Activated CD8-positive, alpha-beta memory T cell treated with anti-CD3 and anti-CD28 coated beads for 24 hours (primary cell): Measurements from ENCODE around the gene ATP1A4.
"Not testable (repeated sequence)": the region's sequence is repeated elsewhere in the genome, so short reads cannot be mapped to it uniquely, and the experiment has no call there.

Experiments
- DNase-seq: peaks from one replicate; pipeline ENCODE4 v3.0.0-alpha.2; 2020

Gene ATP1A4

DNA sequence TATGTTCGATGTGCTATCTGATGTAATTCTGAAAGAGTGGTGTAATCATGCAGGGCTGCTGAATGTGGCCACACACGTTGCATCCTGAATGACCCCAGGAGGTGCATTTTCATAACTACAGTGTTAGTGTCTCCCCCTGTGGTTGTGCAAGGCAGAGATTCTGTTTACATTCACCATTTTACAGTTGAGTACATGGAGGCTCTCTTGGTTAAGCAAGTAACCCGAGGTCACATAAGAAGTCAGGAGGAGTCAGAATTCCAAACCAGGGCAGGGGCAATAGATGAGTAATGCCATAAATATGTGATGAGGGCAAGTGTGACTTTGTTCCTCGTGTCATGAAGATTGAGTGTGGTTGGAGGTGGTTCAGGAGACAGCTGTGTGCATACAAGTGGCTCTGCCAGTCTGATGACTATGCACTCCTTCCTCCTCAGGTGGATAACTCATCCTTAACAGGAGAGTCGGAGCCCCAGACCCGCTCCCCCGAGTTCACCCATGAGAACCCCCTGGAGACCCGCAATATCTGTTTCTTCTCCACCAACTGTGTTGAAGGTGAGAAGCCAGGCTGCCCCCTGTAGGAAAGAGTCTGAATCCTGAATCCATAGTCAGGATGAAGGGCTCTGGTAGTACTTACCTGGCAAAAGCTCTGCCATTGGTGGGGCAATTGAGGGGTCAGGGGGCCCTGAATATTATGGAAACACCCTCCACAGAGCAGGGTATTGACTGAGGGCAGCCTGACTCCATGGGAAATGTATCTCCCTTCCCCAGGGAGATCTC lies 26.5 kb upstream of the ATP1A4 start:
- DNase-seq: no peak

DNA sequence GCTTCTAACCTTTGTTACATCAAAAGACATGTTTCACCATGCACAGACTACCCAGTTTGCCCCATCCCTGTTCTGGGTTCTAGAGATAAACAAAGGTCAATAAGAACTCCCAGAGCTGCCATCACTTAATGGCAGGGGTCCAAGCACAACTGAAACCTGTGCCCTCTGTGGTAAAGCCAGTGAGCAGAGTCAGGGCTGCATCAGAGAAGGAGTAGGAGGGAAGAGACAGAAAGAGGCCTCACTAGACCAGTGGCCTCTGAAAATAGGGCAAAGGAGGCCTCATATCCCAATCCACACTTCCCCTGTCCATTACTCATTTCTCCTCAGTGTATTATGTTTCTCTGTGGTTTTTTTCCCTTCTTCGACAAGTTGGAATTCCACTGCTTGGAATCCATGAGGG lies 25.7 kb upstream of the ATP1A4 start:
- DNase-seq: no peak

DNA sequence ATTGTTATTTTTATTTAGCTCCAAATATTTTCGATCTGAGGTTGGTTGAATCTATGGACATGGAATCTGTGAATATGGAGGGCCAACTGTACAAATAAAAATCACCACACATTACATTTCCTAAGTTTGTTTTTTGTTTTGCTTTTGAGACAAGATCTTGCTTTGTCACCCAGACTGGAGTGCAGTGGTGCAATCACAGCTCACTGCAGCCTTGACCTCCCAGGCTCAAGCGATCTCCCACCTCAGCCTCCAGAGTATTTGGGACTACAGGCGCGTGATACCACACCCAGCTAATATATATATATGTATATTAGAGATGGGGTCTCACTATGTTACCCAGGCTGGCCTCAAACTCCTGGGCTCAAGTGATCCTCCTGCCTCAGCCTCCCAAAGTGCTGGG lies 25.1 kb upstream of the ATP1A4 start:
- not testable (repeated sequence) for DNase-seq

DNA sequence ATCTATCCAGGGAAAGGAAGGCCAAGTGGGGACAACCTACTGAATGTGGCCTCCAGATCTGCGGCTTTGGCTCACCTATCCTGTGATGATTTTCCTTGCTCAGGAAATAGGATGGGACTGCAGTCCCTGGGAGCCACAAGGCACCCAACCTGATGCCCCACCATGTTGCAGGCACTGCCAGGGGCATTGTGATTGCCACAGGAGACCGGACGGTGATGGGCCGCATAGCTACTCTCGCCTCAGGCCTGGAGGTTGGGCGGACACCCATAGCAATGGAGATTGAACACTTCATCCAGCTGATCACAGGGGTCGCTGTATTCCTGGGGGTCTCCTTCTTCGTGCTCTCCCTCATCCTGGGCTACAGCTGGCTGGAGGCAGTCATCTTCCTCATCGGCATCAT lies 24.0 kb upstream of the ATP1A4 start:
- no peak for DNase-seq

DNA sequence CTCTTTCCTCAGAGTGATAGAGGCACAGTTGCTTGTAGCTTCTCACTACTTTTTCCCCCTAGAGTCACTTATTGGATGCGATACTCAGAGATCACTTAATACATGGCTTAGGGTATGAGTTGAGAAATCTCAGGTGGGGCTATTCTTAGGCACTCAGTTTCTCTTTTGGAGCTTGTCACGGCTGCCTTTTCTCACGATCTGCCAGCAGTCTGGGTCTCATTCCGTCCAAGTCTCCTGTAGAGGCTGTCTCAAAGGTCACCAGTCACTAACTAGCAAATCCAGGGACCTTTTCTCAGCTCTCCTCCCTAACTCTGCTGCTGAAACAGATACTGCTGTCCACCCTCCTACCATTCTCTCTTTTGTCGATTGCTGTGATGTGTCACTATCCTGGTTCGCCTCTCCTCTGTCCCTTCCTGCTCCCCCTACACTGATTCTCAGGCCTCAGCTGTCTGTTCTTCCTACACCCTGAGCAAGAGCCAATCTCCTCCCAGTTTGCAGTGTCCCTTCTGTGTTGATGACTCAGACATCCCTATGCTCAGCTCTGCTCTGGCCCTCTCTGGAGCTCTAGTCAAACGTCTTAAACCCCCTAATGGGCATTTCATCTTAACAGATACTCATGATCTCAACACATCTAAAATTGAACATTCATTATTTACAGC lies 23.4 kb upstream of the ATP1A4 start:
- DNase-seq: no peak

DNA sequence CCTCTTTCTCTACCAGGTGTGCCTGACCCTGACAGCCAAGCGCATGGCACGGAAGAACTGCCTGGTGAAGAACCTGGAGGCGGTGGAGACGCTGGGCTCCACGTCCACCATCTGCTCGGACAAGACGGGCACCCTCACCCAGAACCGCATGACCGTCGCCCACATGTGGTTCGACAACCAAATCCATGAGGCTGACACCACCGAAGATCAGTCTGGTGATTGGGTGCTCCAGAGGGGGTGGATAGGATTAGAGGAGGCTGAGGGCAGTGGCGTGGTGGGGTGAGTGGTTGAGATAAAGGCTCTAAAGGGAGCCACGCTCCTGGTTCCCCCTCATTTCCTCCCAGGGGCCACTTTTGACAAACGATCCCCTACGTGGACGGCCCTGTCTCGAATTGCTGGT lies 22.8 kb upstream of the ATP1A4 start:
- no peak for DNase-seq

DNA sequence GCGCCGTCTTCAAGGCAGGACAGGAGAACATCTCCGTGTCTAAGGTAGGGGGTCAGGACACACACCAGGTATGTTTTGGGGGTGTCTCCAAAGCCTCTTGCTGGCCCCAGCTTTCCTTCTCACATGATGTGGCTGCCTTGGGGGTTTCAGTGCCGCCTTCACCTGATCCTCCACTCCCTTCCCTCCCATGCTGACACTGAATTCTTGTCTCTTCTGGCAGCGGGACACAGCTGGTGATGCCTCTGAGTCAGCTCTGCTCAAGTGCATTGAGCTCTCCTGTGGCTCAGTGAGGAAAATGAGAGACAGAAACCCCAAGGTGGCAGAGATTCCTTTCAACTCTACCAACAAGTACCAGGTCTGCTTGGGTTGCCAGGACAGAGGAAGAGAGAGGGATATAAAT lies 22.4 kb upstream of the ATP1A4 start:
- no peak for DNase-seq

DNA sequence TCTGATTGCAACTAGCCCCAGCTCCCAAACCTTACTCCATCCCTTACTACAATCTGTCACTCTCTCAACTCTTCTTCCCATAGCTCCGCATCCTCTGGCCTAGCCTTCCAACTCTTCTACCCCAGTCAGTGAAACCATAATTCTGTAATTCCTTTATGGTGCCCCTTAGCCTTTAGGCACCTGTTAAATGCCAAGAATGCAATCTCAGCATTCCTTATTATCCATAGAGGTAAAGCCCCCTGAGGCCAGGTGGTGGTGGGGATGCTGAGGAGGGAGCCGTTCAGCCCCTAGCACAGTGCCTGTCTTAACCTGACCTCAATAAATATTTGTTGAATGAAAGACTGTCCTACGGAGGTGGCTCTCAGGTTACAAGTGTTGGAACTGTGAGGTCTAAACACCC lies 21.8 kb upstream of the ATP1A4 start:
- no peak for DNase-seq

DNA sequence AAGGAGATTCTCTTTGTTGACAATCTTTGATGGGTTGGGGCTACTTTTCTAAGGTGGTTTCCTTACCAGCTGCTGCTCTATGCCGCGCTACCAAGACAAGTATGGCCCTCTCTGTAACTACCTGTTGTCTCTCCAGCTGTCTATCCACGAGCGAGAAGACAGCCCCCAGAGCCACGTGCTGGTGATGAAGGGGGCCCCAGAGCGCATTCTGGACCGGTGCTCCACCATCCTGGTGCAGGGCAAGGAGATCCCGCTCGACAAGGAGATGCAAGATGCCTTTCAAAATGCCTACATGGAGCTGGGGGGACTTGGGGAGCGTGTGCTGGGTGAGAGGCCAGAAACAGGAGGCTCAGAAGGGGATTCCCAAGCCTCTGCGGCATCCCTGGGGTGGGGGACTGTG lies 21.4 kb upstream of the ATP1A4 start:
- no peak for DNase-seq

DNA sequence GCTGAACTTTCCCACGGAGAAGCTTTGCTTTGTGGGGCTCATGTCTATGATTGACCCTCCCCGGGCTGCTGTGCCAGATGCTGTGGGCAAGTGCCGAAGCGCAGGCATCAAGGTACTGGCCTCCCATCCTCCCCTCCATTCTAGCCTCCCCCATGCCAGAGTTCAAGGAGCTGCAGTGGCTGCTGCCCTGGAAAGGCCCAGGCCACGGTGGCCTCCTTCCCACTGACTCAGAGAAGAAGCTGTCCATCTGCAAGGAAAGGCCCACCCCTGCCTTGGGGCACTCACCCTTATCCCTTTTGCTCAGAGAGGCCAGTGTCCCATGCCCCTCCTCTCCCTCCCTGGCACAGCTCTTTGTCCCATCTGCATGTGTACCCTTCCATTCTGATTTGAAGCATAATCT lies 20.9 kb upstream of the ATP1A4 start:
- no peak for DNase-seq

DNA sequence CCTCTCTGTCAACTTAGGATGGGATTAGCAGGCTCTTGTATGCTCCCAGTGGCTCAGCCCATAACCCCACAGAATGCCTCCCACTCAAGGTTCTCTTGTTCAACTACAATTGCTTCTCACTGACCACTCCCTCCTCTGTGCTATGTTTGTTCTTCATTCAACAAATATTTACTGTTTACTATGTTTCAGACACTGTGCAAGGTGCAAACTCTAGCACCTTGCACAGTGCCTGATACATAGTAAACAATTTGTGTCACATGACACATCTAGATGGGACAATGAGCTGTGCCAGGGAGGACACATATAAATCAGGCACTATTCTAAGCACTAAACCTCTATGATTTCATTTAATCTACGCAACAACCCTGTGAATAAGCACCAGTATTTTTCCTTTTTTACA lies 20.5 kb upstream of the ATP1A4 start:
- DNase-seq: no peak

DNA sequence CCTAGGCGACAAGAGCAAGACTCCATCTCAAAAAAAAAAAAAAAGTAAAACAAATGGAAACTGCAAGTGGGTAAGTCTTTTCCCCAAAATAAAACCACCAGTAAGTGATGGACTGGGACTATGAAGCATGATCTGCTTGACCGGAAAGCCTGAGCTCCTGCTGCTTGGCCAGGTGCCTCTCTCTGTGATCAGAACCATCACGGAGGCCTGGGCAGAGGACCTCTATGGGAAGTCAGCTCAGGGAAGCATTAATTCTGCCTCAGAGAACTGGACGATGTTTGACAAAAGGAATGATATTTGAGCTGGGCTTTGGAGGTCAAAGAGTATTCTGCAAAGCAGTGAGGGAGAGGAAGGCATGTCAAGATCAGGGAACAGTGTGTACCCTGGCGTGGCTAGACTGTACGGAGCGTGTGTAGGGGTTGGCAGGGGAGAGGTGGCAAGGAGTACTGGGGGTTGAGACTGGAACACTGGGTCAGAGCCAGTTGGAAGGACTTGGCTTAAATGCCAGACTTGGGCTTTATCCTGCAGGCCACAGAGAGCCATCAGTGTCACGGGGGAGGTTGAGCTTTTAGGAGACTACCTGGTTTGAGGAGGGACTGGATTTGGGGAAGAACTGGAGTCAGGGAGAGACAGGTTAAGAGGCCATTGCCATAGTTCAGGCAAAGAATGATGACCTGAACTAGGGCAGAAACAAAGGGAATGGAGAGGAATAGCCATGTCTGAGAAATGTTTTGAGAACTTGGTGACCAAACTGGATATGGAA lies 19.4 kb upstream of the ATP1A4 start:
- no peak for DNase-seq

DNA sequence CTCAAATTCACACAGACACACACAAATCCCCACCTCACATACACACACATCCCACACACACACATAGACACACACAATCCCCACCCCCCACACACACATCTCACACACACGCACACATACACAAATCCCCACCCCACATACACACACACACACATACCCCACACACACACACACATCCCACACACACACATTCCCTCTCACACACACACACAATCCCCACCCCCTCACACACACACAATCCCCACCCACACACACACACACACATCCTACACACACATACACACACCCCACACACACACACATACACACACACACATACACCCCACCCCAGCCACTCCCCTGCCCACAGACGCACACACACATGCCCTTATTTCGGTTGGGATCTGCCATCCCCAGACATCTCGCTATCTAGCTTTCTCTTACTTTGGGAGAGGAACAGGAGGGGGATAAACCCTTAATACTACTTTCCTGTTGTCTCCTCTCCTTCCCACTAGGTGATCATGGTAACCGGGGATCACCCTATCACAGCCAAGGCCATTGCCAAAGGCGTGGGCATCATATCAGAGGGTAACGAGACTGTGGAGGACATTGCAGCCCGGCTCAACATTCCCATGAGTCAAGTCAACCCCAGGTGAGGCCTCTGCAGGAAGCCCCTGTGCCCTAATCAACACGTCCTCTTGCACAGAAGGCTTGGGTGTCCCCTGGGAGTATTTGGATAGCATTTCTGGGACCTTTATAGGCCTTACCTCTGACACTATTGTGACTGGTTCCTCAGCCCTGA lies 17.2 kb upstream of the ATP1A4 start:
- no peak for DNase-seq

DNA sequence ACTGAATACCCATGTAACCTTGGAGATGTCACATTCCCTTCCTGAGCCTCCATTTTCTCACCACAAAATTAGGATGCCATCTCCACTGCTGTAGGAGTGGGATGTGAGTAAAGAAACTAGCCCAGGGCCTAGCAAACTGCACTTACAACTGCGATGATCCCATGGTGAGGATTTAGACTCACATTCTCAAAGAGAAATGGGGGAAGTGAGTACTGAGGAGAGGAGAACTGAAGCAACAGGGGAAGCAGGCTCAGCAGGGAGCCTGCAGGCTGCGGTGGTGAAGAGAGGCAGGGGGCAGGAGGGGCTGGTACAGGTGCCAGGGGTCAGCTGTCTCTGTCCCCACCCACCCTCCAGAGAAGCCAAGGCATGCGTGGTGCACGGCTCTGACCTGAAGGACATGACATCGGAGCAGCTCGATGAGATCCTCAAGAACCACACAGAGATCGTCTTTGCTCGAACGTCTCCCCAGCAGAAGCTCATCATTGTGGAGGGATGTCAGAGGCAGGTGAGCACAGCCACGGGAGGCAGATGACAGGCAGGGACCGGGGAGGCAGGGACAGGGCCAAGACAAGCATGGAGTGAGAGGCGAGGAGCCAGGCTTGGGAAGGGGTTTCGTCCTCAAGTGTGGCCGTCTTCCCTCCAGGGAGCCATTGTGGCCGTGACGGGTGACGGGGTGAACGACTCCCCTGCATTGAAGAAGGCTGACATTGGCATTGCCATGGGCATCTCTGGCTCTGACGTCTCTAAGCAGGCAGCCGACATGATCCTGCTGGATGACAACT lies 16.4 kb upstream of the ATP1A4 start:
- DNase-seq: no peak

DNA sequence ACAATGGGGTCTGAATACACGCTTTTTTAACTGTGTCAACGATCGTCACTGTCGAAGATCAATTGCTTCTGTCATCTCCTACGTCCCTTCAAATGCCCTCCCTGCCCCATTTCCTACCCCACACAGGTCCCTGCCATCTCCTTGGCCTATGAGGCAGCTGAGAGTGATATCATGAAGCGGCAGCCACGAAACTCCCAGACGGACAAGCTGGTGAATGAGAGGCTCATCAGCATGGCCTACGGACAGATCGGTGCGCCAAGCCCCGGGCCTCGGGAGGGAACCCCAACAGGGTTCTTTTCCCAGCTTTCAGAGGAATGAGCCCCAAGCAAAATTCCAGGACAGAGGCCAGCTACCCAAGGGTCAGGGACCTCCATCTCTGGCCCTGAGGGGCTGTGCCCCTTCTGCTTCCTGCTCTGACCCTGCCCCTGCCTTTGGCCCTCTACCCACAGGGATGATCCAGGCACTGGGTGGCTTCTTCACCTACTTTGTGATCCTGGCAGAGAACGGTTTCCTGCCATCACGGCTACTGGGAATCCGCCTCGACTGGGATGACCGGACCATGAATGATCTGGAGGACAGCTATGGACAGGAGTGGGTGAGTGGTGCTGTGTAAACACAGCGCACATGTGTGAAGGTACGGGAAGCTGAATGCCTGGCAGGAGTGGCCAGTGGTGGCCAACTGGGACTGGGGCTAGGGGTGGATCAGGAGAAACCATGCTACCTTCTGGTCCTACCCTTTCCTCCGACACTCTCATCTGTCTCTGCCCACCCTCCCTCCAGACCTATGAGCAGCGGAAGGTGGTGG lies 15.1 kb upstream of the ATP1A4 start:
- DNase-seq: no peak

DNA sequence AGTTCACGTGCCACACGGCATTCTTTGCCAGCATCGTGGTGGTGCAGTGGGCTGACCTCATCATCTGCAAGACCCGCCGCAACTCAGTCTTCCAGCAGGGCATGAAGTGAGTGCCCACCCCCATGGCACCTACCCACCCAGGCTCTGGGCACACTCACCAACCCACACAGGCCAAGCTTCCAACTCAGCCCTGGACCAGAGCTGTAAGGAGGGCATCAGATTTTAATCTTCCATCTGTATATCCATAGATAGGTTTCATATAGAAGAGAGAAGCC lies 14.5 kb upstream of the ATP1A4 start:
- DNase-seq: no peak

DNA sequence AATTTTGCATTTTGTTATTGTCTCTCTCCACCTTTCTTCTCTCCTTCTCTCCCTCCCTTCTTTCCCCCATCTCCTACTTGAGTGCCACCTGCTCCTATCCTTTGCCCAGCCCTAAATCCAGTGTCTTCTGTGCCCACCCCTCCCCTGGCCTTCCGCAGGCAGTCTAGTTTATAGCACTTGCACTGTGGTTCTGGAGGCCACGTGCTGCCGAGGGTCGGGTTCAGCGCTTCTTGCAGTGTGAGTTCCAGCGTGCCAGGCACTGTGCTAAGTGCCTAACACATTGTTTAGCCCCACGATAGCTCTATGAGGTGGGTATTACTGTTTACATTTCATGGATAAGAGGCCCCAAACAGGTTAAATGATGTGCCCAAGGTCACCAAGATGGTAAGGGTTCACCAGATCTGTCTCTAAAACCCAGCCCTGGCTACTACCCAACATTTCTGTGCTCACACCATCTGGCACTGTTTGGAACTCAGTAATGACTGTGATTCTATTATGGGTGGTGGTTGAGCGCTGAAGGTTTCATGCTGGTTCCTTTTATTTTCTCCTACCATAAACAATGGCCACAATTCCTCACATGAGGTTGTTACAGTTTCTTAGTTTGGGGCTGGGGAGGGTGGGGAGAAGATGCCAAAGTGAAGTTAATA lies 14.1 kb upstream of the ATP1A4 start:
- no peak for DNase-seq

DNA sequence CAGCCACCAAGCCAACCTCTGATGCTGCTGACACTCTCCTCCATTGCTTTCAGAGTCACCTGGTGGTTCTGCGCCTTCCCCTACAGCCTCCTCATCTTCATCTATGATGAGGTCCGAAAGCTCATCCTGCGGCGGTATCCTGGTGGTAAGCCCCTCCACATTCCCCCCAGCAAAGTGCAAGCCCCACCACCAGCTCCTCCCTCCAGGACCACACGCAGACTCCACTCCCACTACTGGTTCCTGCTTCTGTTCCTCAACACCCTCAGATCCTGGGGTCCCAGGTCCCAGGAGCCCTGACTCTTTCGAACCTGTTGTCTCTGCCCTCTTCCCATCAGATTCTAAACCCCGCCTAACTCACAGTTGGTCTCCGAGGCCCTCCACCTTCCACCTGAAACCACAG lies 11.6 kb upstream of the ATP1A4 start:
- no peak for DNase-seq

DNA sequence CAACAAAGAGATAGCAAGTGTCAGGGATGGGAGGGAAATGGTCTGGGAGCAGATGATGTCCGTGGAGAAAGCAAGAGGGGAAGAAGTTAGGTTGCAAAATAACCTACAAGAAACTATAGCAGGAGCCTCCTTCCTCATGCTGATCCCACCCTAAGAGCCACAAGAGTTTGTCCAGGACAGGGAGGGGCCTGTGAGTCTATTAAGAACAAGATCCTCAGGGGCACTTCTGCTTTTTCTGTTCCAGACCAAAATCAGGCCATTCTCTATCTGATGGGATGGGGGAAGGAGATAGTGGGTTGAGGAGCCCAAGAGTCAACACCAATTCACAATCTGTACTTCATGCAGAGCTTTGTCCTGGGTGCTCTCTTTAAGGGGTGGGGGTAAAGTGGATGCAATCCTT lies 7.7 kb upstream of the ATP1A4 start:
- DNase-seq: no peak

DNA sequence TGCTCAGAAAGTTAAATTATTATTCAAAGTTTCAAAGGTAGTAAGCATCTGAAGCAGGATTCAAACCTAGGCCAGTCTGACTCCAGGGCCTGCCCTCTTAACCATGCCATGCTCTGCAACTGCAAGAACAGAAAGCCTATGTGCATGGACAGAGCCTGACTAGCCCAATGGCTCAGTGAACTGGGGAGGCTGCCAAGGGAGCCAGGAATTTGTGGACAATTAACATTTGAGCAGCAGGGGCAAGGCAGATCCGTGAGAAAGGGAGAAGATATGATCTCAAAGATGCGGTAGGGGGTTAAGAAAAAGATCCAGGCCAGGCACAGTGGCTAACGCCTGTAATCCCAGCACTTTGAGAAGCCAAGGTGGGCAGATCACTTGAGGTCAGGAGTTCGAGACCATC lies 6.5 kb upstream of the ATP1A4 start:
- DNase-seq: no peak

DNA sequence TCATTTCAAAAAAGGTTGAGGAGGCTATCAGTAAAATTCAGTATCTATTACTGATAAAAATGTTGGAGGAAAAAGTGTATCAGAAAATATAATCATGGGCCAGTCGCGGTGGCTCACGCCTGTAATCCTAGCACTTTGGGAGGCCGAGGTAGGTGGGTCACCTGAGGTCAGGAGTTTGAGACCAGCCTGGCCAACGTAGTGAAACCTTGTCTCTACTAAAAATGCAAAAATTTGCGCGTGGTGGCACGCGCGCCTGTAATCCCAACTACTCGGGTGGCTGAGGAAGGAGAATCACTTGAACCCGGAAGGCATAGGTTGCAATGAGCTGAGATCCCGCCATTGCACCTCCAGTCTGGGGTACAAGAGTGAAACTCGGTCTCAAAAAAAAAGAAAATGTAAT lies 5.3 kb upstream of the ATP1A4 start:
- no peak for DNase-seq
